GM19351 (cell line): ENCODE data around the gene NACC1.

Experiments used
- ATAC-seq: cut with Tn5 transposase; IDR thresholded peaks from one replicate; pipeline ENCODE4 v1.9.1; 2021; ENCODE audit warnings: mild to moderate bottlenecking, moderate library complexity; ENCODE audit not compliant: unreplicated experiment

Gene NACC1

DNA sequence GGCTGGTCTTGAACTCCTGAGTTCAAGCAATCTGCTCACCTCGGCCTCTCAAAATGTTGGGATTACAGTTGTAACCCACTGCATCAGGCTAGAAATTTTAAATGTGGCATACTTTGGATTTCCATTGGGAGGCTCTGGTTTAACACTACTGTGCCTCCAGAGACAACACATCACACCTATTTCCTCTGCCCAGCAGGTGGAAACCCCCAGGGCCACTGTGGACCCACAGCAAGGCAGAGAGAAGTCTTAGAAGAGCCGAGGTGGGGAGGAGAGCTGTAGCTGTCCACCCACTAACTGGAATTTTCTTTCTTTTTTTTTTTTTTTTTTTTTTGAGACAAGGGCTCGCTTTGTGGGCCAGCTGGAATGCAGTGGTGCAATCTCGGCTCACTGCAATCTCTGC lies 71.5 kb downstream of the NACC1 start:
- ATAC-seq, result no peak
